PC-3 (cell line): ENCODE results near the gene NEU4. TPM values are rescaled to one million over a fixed set of nuclear protein-coding genes. Genes with fewer than 3 reads are reported as not detected.

Experiments used
- ATAC-seq: fragments of 200-7000 bp; cut with Tn5 transposase; 2 replicates; pipeline ENCODE4 v1.9.1; 2020; ENCODE audit warnings: mild to moderate bottlenecking, moderate library complexity
- BruUV-seq: library from RNA; stranded (reverse); fragments of 400-500 nt; replicated peaks from 2 replicates; lab custom pipeline; 2021; lab: Mats Ljungman, UMichigan
- CTCF ChIA-PET: fragments of 300-600 bp; sonication (Branson Sonifier 250); formaldehyde crosslinking; loops from one replicate; lab custom pipeline; 2022; ENCODE audit warnings: antibody characterized with exemption; lab: Charles Lee
- POLR2A ChIA-PET: fragments of 300-600 bp; sonication (Branson Sonifier 250); formaldehyde crosslinking; loops from one replicate; lab custom pipeline; 2022; ENCODE audit warnings: antibody characterized with exemption; ENCODE audit not compliant: unreplicated experiment; lab: Charles Lee
- DNase-seq: peaks from one replicate; pipeline ENCODE4 v3.0.0-alpha.2; 2015
- H2AFZ ChIP-seq: fragments of 300-600 bp; sonication (generic); 2 replicates; pipeline ENCODE4 v1.6.0; 2016; ENCODE audit warnings: antibody characterized with exemption, low read length
- H3F3A ChIP-seq: fragments of 300-600 bp; sonication (generic); one replicate; pipeline ENCODE4 v1.6.0; 2017; ENCODE audit warnings: antibody characterized with exemption, low read length, control low read depth, mild to moderate bottlenecking; ENCODE audit not compliant: unreplicated experiment
- H3K27ac ChIP-seq: fragments of 300-600 bp; sonication (generic); 2 replicates; pipeline ENCODE4 v1.5.1; 2016; ENCODE audit warnings: mild to moderate bottlenecking, low read length
- H3K27me3 ChIP-seq: fragments of 300-600 bp; sonication (generic); 2 replicates; pipeline ENCODE4 v1.6.1; 2016; ENCODE audit warnings: low read length, mixed read lengths
- H3K36me3 ChIP-seq: fragments of 300-600 bp; sonication (generic); 2 replicates; pipeline ENCODE4 v1.6.1; 2016; ENCODE audit warnings: low read depth, mixed run types, low read length, mixed read lengths
- H3K4me1 ChIP-seq: fragments of 300-600 bp; sonication (generic); 2 replicates; pipeline ENCODE4 v1.5.1; 2016; ENCODE audit warnings: low read length; ENCODE audit not compliant: insufficient read depth
- H3K4me2 ChIP-seq: fragments of 300-600 bp; sonication (generic); 2 replicates; pipeline ENCODE4 v1.6.0; 2016; ENCODE audit warnings: low read length
- H3K4me3 ChIP-seq: fragments of 300-600 bp; sonication (generic); 2 replicates; pipeline ENCODE4 v1.5.1; 2016; ENCODE audit warnings: mild to moderate bottlenecking, low read length, mixed read lengths
- H3K79me2 ChIP-seq: fragments of 300-600 bp; sonication (generic); 2 replicates; pipeline ENCODE4 v1.6.1; 2017; ENCODE audit warnings: low read length, mixed read lengths
- H3K9ac ChIP-seq: fragments of 300-600 bp; sonication (generic); 2 replicates; pipeline ENCODE4 v1.6.0; 2016; ENCODE audit warnings: mild to moderate bottlenecking, low read length
- H3K9me2 ChIP-seq: fragments of 300-600 bp; sonication (generic); replicated peaks from 2 replicates; pipeline ENCODE4 v1.6.1; 2016; ENCODE audit warnings: mixed run types, low read length, mixed read lengths
- H3K9me3 ChIP-seq: fragments of 300-600 bp; sonication (generic); 2 replicates; pipeline ENCODE4 v1.6.1; 2016; ENCODE audit warnings: low read length, mixed read lengths
- H4K20me1 ChIP-seq: fragments of 300-600 bp; sonication (generic); 2 replicates; pipeline ENCODE4 v1.6.1; 2016; ENCODE audit warnings: low read length, mixed read lengths
- EZH2 ChIP-seq: fragments of 300-600 bp; sonication (generic); IDR thresholded peaks from one replicate; pipeline ENCODE4 v1.6.1; 2017; ENCODE audit warnings: antibody characterized with exemption, mild to moderate bottlenecking, low read length; ENCODE audit not compliant: unreplicated experiment
- EZH2phosphoT487 ChIP-seq: fragments of 300-600 bp; sonication (generic); IDR thresholded peaks from 2 replicates; pipeline ENCODE4 v1.6.1; 2018; ENCODE audit warnings: mild to moderate bottlenecking, antibody characterized with exemption, low read length, borderline replicate concordance
- intact Hi-C: fragments of 100-400 bp; cut with micrococcal nuclease; formaldehyde crosslinking; loops from 2 replicates; pipeline ENCODE4 v1.9.0; 2023
- total RNA-seq: library from RNA; depleted of rRNA; stranded (reverse); fragments of >200 nt; gene quantifications from 2 replicates; pipeline ENCODE4 v1.2.3, GENCODE V29; 2014
- TF ChIP-seq, protein P1 (sequence below): fragments of 300-600 bp; sonication (generic); conservative IDR thresholded peaks from 2 replicates; pipeline ENCODE4 v1.5.1; 2017; ENCODE audit warnings: antibody characterized with exemption, low read depth, mild to moderate bottlenecking, low read length

Gene NEU4
- total RNA-seq, 1 experiment from 2014 or later: not detected

DNA sequence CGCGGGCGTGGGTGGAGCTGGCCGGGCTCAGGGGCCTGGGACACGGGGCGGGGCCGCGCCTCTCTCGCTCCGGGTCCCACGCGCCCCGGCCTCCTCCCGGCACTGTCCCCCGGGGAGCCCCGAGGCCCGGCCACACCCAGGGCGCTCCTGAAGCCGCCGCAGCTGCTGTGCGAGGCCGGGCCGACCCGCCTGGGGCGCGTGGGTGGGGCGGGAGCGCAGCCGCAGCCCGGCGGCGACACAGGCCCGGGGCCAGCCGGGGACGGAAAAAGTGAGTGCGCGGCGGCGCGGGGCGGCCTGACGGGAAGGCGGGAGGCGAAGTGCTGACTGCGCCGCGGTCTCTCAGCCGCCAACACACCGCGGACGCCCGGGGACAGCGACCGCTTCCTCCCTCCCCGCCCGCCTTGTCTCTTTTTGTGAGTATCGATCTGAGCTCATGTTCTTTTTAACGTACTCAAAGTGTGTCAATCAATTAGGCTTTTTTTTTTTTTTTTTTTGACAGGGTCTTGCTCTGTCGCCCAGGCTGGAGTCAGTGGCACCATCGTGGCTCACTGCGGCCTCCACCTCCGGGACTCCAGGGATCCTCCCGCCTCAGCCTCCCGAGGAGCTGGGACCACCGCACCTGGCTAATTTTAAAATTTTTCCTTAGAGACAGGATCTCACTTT is 35.2 kb downstream of the NEU4 start:
- Histone ChIP-seq H4K20me1 (no peaks in the 10 kb centered on the region), H3K27me3 (no peaks in the 10 kb centered on the region), H3K4me2 (peak overlapping the region; percentile 82), H3K4me1 (no peaks in the 10 kb centered on the region), H2AFZ (peak overlapping the region; percentile 78), H3K9me3 (no peaks in the 10 kb centered on the region), H3K4me3 (peak overlapping the region; percentile 64), H3F3A (no peaks in the 10 kb centered on the region), H3K9me2 (no peaks in the 10 kb centered on the region), H3K9ac (peak overlapping the region; percentile 37), H3K36me3 (no peaks in the 10 kb centered on the region), H3K27ac (no peak overlapping the region), H3K79me2 (no peaks in the 10 kb centered on the region)
- ATAC-seq: peak; percentile 95
- DNase-seq: peak; percentile 69
- BruUV-seq: no TSS peak
- POLR2A ChIA-PET: no interaction called here
- CTCF ChIA-PET: no interaction called here
- intact Hi-C loops: no loop called here
- TF ChIP-seq EZH2phosphoT487: peak; percentile 57; the same call in 1 of the 2 replicates
- TF ChIP-seq EZH2: no peak
- TF ChIP-seq, protein P1, sequence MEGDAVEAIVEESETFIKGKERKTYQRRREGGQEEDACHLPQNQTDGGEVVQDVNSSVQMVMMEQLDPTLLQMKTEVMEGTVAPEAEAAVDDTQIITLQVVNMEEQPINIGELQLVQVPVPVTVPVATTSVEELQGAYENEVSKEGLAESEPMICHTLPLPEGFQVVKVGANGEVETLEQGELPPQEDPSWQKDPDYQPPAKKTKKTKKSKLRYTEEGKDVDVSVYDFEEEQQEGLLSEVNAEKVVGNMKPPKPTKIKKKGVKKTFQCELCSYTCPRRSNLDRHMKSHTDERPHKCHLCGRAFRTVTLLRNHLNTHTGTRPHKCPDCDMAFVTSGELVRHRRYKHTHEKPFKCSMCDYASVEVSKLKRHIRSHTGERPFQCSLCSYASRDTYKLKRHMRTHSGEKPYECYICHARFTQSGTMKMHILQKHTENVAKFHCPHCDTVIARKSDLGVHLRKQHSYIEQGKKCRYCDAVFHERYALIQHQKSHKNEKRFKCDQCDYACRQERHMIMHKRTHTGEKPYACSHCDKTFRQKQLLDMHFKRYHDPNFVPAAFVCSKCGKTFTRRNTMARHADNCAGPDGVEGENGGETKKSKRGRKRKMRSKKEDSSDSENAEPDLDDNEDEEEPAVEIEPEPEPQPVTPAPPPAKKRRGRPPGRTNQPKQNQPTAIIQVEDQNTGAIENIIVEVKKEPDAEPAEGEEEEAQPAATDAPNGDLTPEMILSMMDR: no peak; the same call in 1 of the 2 replicates

DNA sequence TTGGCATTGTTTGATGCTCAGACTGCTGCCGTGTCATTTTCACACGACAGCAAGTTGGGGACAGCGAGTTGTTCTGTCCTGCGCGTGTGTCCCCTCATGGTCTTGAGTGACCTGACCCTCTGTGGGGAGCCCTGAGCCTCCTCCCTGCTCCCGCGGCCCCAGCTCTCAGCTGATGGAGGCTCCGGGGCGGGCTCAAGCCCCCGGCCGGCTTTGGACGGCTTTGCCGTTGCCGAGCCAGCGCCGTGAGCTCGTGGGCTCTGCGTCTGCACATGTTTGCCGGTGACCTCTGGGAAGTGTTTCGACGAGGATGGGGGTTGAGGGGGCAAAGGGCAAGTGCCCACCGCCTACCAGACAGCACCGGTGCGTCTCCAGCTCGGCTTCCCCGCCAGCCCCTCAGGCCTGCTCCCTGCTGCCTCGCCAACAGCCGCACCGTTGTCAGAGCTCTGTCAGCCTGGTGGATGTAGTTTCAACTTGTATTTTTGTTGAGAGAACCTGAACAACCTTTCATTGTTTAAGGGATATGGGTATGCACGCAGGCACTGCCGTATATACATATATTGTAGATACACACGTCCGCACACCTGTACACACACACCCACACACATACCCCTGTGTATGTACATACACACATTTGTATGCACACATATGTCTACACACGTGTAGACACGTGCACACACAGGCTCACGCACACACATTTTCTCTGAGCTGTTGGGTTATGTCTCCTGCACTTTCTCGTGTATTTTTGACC is 36.0 kb downstream of the NEU4 start:
- no TSS peak for BruUV-seq
- peak overlapping the region; percentile 78 for H2AFZ ChIP-seq
- H3F3A ChIP-seq: no peaks in the 10 kb centered on the region
- no peaks in the 10 kb centered on the region for H3K9me2 ChIP-seq
- no peak overlapping the region for H3K27ac ChIP-seq
- no peaks in the 10 kb centered on the region for H3K9me3 ChIP-seq
- H3K9ac ChIP-seq: peak overlapping the region; percentile 37; the same call in 1 of the 2 replicates
- H3K79me2 ChIP-seq: no peaks in the 10 kb centered on the region
- peak overlapping the region; percentile 82 for H3K4me2 ChIP-seq
- H3K36me3 ChIP-seq: no peaks in the 10 kb centered on the region
- ChIA-PET POLR2A (no interaction called here), CTCF (interaction anchor here (0.6 kb wide), 1 partner anchor 10 kb away, joined by 4 read pairs; no protein-coding TSS in a partner anchor)
- intact Hi-C loops: no loop called here
- ATAC-seq: no peak
- TF ChIP-seq EZH2phosphoT487: no peak
- no peak for TF ChIP-seq EZH2
- TF ChIP-seq, protein P1: no peak
- no peaks in the 10 kb centered on the region for H4K20me1 ChIP-seq
- no peaks in the 10 kb centered on the region for H3K27me3 ChIP-seq
- no peaks in the 10 kb centered on the region for H3K4me1 ChIP-seq
- no peak for DNase-seq
- H3K4me3 ChIP-seq: peak overlapping the region; percentile 64; the same call in 1 of the 2 replicates
